Head of caudate nucleus (tissue), 42 donors: ENCODE data around the gene CCDC116.
"Not testable (repeated sequence)": the region's sequence is repeated elsewhere in the genome, so short reads cannot be mapped to it uniquely, and the experiment has no call there.

Experiments
- DNase-seq, 42 donors: peaks; one replicate each; pipeline versions ENCODE4 v3.0.0 to v3.0.0-alpha.2; 2020 to 2021; ENCODE audit warnings: mixed read lengths in 7 of 42
- intact Hi-C: fragments of 100-400 bp; cut with DNase I; formaldehyde crosslinking; loops from one replicate; pipeline ENCODE4 v1.15.0; 2022

Gene CCDC116

GRCh38 chr22:21669026-21669425 is 36.5 kb downstream of the CCDC116 start:
- DNase-seq, result no peak
- intact Hi-C loops, result no loop called here

- intact Hi-C loops, result no loop called here
Measured at GRCh38 chr22:21672107-21672629, 39.6 kb downstream of the CCDC116 start.

GRCh38 chr22:21673534-21674321 is 41.2 kb downstream of the CCDC116 start:
- DNase-seq, result no peak
- intact Hi-C loops, result no loop called here

More at GRCh38 chr22:21672107-21672629, 39.6 kb downstream of the CCDC116 start:
- DNase-seq, result no peak

GRCh38 chr22:21674638-21675245 is 42.2 kb downstream of the CCDC116 start:
- DNase-seq, result no peak
- intact Hi-C loops, result no loop called here

- DNase-seq, result no peak
- intact Hi-C loops, result no loop called here
Measured at GRCh38 chr22:21677606-21678443, 45.3 kb downstream of the CCDC116 start.

- DNase-seq, intact Hi-C loops: not testable (repeated sequence)
Measured at GRCh38 chr22:21678842-21679241, 46.3 kb downstream of the CCDC116 start.

GRCh38 chr22:21679383-21679782 is 46.8 kb downstream of the CCDC116 start:
- intact Hi-C loops, result no loop called here
- no peak for DNase-seq

- DNase-seq, result no peak
- intact Hi-C loops, result no loop called here
Measured at GRCh38 chr22:21680830-21681565, 48.4 kb downstream of the CCDC116 start.

- peak in 37 of 42 donors; percentile 11 to 82 (median 53) for DNase-seq
Measured at GRCh38 chr22:21681566-21682370, 49.2 kb downstream of the CCDC116 start.

GRCh38 chr22:21682385-21683175 is 50.0 kb downstream of the CCDC116 start:
- intact Hi-C loops, result no loop called here
- DNase-seq, result no peak

More at GRCh38 chr22:21681566-21682370, 49.2 kb downstream of the CCDC116 start:
- intact Hi-C loops, result no loop called here

GRCh38 chr22:21683401-21683811 is 50.8 kb downstream of the CCDC116 start:
- intact Hi-C loops, result no loop called here
- DNase-seq, result no peak

- intact Hi-C loops, result no loop called here
- no peak for DNase-seq
Measured at GRCh38 chr22:21684492-21685163, 52.1 kb downstream of the CCDC116 start.

- no peak for DNase-seq
- intact Hi-C loops, result no loop called here
Measured at GRCh38 chr22:21685164-21685513, 52.6 kb downstream of the CCDC116 start.

- intact Hi-C loops, result no loop called here
- no peak for DNase-seq
Measured at GRCh38 chr22:21686193-21686608, 53.6 kb downstream of the CCDC116 start.
